ENCODE results near the gene MANBA. TPM values are rescaled to one million over a fixed set of nuclear protein-coding genes. Genes with fewer than 3 reads are reported as not detected.
A peak's percentile ranks its signal among the peaks of the same experiment; 100 is the strongest.

The MANBA gene
- polyA plus RNA-seq, 2 of the 4 experiments (the other 2 are of a cell fraction), result 9.3 to 10.4 TPM

- Histone ChIP-seq H3K4me2 (no peak overlapping the region), H3K9me3 (no peaks in the 10 kb centered on the region), H3K4me1 (no peaks in the 10 kb centered on the region), H3K27ac (no peak overlapping the region), H3K4me3 (no peak overlapping the region)
- FAIRE-seq (no peak), ATAC-seq (no peak), DNase-seq (ENCODE audit: low read depth in 1 of 2, low spot score in 1 of 2) (no peak)
- ChIA-PET CTCF (interaction anchor here (0.7 to 0.8 kb wide), 3 partner anchors 158 to 398 kb away, joined by 3 read pairs; no protein-coding TSS in a partner anchor), POLR2A (no interaction called here)
- 75% methylated on average over 11 of the region's 11 CpGs for WGBS (ENCODE audit: missing lambda C conversion rate)
- no peak for TF ChIP-seq JUNB (IDR thresholded peaks at IDR 0.05)
- no peak for TF ChIP-seq ZC3H11A (IDR thresholded peaks at IDR 0.05)
- no peak for TF ChIP-seq CEBPB (IDR thresholded peaks at IDR 0.05)
- no peak for TF ChIP-seq REST (IDR thresholded peaks at IDR 0.05)
- TF ChIP-seq HOXA7 (CRISPR knock-in tag; IDR thresholded peaks at IDR 0.05), result no peak
- no peak for TF ChIP-seq NR3C1 (IDR thresholded peaks at IDR 0.05)
- no peak for TF ChIP-seq SREBF2 (IDR thresholded peaks at IDR 0.05)
- no peak for TF ChIP-seq CHD2 (IDR thresholded peaks at IDR 0.05; ENCODE audit: low read length, partially characterized antibody)
These were observed 147.9 kb downstream of the MANBA start for GRCh38 chr4:102612824-102613366.

- WGBS (ENCODE audit: missing lambda C conversion rate), result 93% methylated on average over 2 of the region's 2 CpGs
- POLR2A ChIA-PET, result no interaction called here
- H3K4me2 ChIP-seq, result no peak overlapping the region
- TF ChIP-seq RAD21 (conservative IDR thresholded peaks at IDR 0.05 in 1 of 2, IDR thresholded peaks at IDR 0.05 in 1 of 2) (no peak), NPAS2 (CRISPR knock-in tag; IDR thresholded peaks at IDR 0.05; ENCODE audit: borderline replicate concordance) (no peak)
- DNase-seq (ENCODE audit: low read depth in 1 of 2, low spot score in 1 of 2) (no peak), FAIRE-seq (no peak), ATAC-seq (no peak)
- H3K27ac ChIP-seq, result no peak overlapping the region
- CTCF ChIA-PET, result interaction anchor here (0.7 kb wide), 1 partner anchor 157 kb away, joined by 3 read pairs; no protein-coding TSS in a partner anchor
- no peaks in the 10 kb centered on the region for H3K9me3 ChIP-seq
- H3K4me1 ChIP-seq, result no peaks in the 10 kb centered on the region
- H3K4me3 ChIP-seq, result no peak overlapping the region
These were observed 148.6 kb downstream of the MANBA start for GRCh38 chr4:102612210-102612609.

GRCh38 chr4:102610476-102610875, 150.3 kb downstream of the MANBA start:
- ATAC-seq (0 out of 6 replicates have a peak, but pooled peaks of 1 of the 2 experiments have one; percentile 43), FAIRE-seq (no peak), DNase-seq (ENCODE audit: low read depth in 1 of 2, low spot score in 1 of 2) (no peak)
- Histone ChIP-seq H3K4me1 (no peaks in the 10 kb centered on the region), H3K9me3 (no peaks in the 10 kb centered on the region), H3K4me2 (no peak overlapping the region), H3K27ac (no peak overlapping the region), H3K4me3 (no peak overlapping the region)
- CTCF ChIA-PET, result interaction anchor here (1.0 to 1.4 kb wide), 4 partner anchors 10 to 489 kb away, joined by 3 to 10 read pairs (median 4); partner anchors contain the start of gene BDH2
- 70% methylated on average over 3 of the region's 3 CpGs for WGBS (ENCODE audit: missing lambda C conversion rate)
- no peak for TF ChIP-seq RAD21 (conservative IDR thresholded peaks at IDR 0.05 in 1 of 2, IDR thresholded peaks at IDR 0.05 in 1 of 2)
- TF ChIP-seq RARB (CRISPR knock-in tag; IDR thresholded peaks at IDR 0.05), result no peak
- POLR2A ChIA-PET, result no interaction called here

- Histone ChIP-seq H3K9me3 (no peaks in the 10 kb centered on the region), H3K4me2 (no peak overlapping the region), H3K4me3 (no peak overlapping the region), H3K4me1 (no peaks in the 10 kb centered on the region), H3K27ac (no peak overlapping the region)
- CTCF ChIA-PET, result interaction anchor here (1.0 to 1.8 kb wide), 3 partner anchors 11 to 399 kb away, joined by 3 to 6 read pairs (median 3); no protein-coding TSS in a partner anchor
- DNase-seq (ENCODE audit: low read depth in 1 of 2, low spot score in 1 of 2), result no peak
- POLR2A ChIA-PET, result no interaction called here
- peak in 1 of 2 experiments; percentile 75; a peak in 3 of 6 replicates for ATAC-seq
- no peak for FAIRE-seq
- TF ChIP-seq RAD21 (conservative IDR thresholded peaks at IDR 0.05 in 1 of 2, IDR thresholded peaks at IDR 0.05 in 1 of 2), result peak; percentile 25 to 42; a peak in 2 of 5 replicates
- no peak for TF ChIP-seq EHMT2 (IDR thresholded peaks at IDR 0.05; ENCODE audit: low read depth)
- peak; percentile 30; the same call in 2 of the 3 replicates for TF ChIP-seq SMC3 (IDR thresholded peaks at IDR 0.05)
- TF ChIP-seq CTCF (IDR thresholded peaks at IDR 0.05), result peak; percentile 44
These were observed 150.8 kb downstream of the MANBA start for GRCh38 chr4:102610007-102610406.

Data from A549 (cell line).